Measurements from ENCODE around the gene CENPF. TPM values are rescaled to one million over a fixed set of nuclear protein-coding genes. Genes with fewer than 3 reads are reported as not detected.

The CENPF gene
- total RNA-seq, 4 donors from 2014 or later, result 5.0 to 7.8 (median 5.9) TPM

GRCh38 chr1:214635086-214635485 is 32.1 kb downstream of the CENPF start:
- Histone ChIP-seq H3K9me3 (no peaks in the 10 kb centered on the region), H3K36me3 (no peaks in the 10 kb centered on the region), H3K4me3 (no peak overlapping the region), H3K27me3 (no peaks in the 10 kb centered on the region), H3K4me1 (no peaks in the 10 kb centered on the region), H3K27ac (no peak overlapping the region)
- WGBS, result 89% methylated on average over 3 of the region's 3 CpGs
- no peak for TF ChIP-seq POLR2AphosphoS5 (IDR thresholded peaks at IDR 0.05)
- TF ChIP-seq POLR2A (IDR thresholded peaks at IDR 0.05), result no peak
- no peak for TF ChIP-seq CTCF (IDR thresholded peaks at IDR 0.05)
- TF ChIP-seq EP300 (IDR thresholded peaks at IDR 0.05), result no peak
- no peak for DNase-seq (ENCODE audit: low spot score in 2 of 2)

- TF ChIP-seq CTCF (IDR thresholded peaks at IDR 0.05) (no peak), POLR2A (IDR thresholded peaks at IDR 0.05) (no peak)
- Histone ChIP-seq H3K27me3 (no peaks in the 10 kb centered on the region), H3K4me3 (no peak overlapping the region), H3K9me3 (no peaks in the 10 kb centered on the region), H3K4me1 (no peaks in the 10 kb centered on the region), H3K36me3 (no peaks in the 10 kb centered on the region), H3K27ac (no peak overlapping the region)
- DNase-seq (ENCODE audit: low spot score in 2 of 2), result no peak
- 94% methylated on average over 4 of the region's 4 CpGs for WGBS
Measured at GRCh38 chr1:214635506-214635905, 32.5 kb downstream of the CENPF start.

GRCh38 chr1:214636436-214636835 is 33.4 kb downstream of the CENPF start:
- Histone ChIP-seq H3K4me3 (no peak overlapping the region), H3K4me1 (no peaks in the 10 kb centered on the region), H3K9me3 (no peaks in the 10 kb centered on the region), H3K27ac (no peak overlapping the region), H3K27me3 (no peaks in the 10 kb centered on the region), H3K36me3 (no peaks in the 10 kb centered on the region)
- DNase-seq (ENCODE audit: low spot score in 2 of 2), result no peak
- no peak for TF ChIP-seq EP300 (IDR thresholded peaks at IDR 0.05)
- no peak for TF ChIP-seq POLR2AphosphoS5 (IDR thresholded peaks at IDR 0.05)
- TF ChIP-seq POLR2A (IDR thresholded peaks at IDR 0.05), result no peak
- no peak for TF ChIP-seq CTCF (IDR thresholded peaks at IDR 0.05)
- WGBS, result 91% methylated on average over 5 of the region's 5 CpGs

- TF ChIP-seq POLR2AphosphoS5 (IDR thresholded peaks at IDR 0.05) (no peak), CTCF (IDR thresholded peaks at IDR 0.05) (no peak), POLR2A (IDR thresholded peaks at IDR 0.05) (no peak), EP300 (IDR thresholded peaks at IDR 0.05) (no peak)
- H3K4me1 ChIP-seq, result no peaks in the 10 kb centered on the region
Measured at GRCh38 chr1:214637125-214637524, 34.1 kb downstream of the CENPF start.

GRCh38 chr1:214637722-214638458 is 34.9 kb downstream of the CENPF start:
- WGBS, result 75% methylated on average over 6 of the region's 6 CpGs
- no peaks in the 10 kb centered on the region for H3K36me3 ChIP-seq
- H3K4me3 ChIP-seq, result no peak overlapping the region
- no peaks in the 10 kb centered on the region for H3K27me3 ChIP-seq
- no peaks in the 10 kb centered on the region for H3K9me3 ChIP-seq
- DNase-seq (ENCODE audit: low spot score in 2 of 2), result no peak
- H3K27ac ChIP-seq, result no peak overlapping the region
- no peak for TF ChIP-seq EP300 (IDR thresholded peaks at IDR 0.05)
- no peak for TF ChIP-seq POLR2AphosphoS5 (IDR thresholded peaks at IDR 0.05)
- TF ChIP-seq POLR2A (IDR thresholded peaks at IDR 0.05), result no peak
- peak in 1 of 2 donors; percentile 59 for TF ChIP-seq CTCF (IDR thresholded peaks at IDR 0.05)
- H3K4me1 ChIP-seq, result no peaks in the 10 kb centered on the region

More at GRCh38 chr1:214637125-214637524, 34.1 kb downstream of the CENPF start:
- Histone ChIP-seq H3K27ac (no peak overlapping the region), H3K4me3 (no peak overlapping the region), H3K36me3 (no peaks in the 10 kb centered on the region), H3K9me3 (no peaks in the 10 kb centered on the region), H3K27me3 (no peaks in the 10 kb centered on the region)
- no peak for DNase-seq (ENCODE audit: low spot score in 2 of 2)

Data from suprapubic skin (tissue), 4 donors.